Smooth muscle cell (in vitro differentiated cells): ENCODE results near the gene TMEM132C. TPM values are rescaled to one million over a fixed set of nuclear protein-coding genes. Genes with fewer than 3 reads are reported as not detected.
A peak's percentile ranks its signal among the peaks of the same experiment; 100 is the strongest.

Source experiments
- DNase-seq: peaks from one replicate; lab custom pipeline; 2025; ENCODE audit not compliant: unreplicated experiment; lab: John Stamatoyannopoulos, UW
- H2AFZ ChIP-seq: fragments of 200-600 bp; sonication (generic); 2 replicates; pipeline ENCODE4 v1.6.0; 2016; ENCODE audit warnings: antibody characterized with exemption, low read depth, mild to moderate bottlenecking
- H3F3A ChIP-seq: fragments of 200-600 bp; sonication (generic); 2 replicates; pipeline ENCODE4 v1.6.0; 2017; ENCODE audit warnings: antibody characterized with exemption, low read depth
- H3K27ac ChIP-seq: fragments of 200-600 bp; sonication (generic); 2 replicates; pipeline ENCODE4 v1.5.1; 2016; ENCODE audit warnings: low read depth, mild to moderate bottlenecking
- H3K27me3 ChIP-seq: fragments of 200-600 bp; sonication (generic); 2 replicates; pipeline ENCODE4 v1.6.1; 2016; ENCODE audit warnings: low read depth, mild to moderate bottlenecking
- H3K36me3 ChIP-seq: fragments of 200-600 bp; sonication (generic); 2 replicates; pipeline ENCODE4 v1.5.1; 2016; ENCODE audit warnings: low read depth
- H3K4me1 ChIP-seq: fragments of 200-600 bp; sonication (generic); 2 replicates; pipeline ENCODE4 v1.5.1; 2016; ENCODE audit warnings: low read depth
- H3K4me2 ChIP-seq: fragments of 200-600 bp; sonication (generic); 2 replicates; pipeline ENCODE4 v1.6.0; 2016; ENCODE audit warnings: mild to moderate bottlenecking
- H3K4me3 ChIP-seq: fragments of 200-600 bp; sonication (generic); 2 replicates; pipeline ENCODE4 v1.5.1; 2016; ENCODE audit warnings: mild to moderate bottlenecking
- H3K79me2 ChIP-seq: fragments of 200-600 bp; sonication (generic); 2 replicates; pipeline ENCODE4 v1.6.0; 2016; ENCODE audit warnings: low read depth, mild to moderate bottlenecking
- H3K9ac ChIP-seq: fragments of 200-600 bp; sonication (generic); 2 replicates; pipeline ENCODE4 v1.6.0; 2016; ENCODE audit warnings: low read depth
- H3K9me3 ChIP-seq: fragments of 200-600 bp; sonication (generic); replicated peaks from 2 replicates; pipeline ENCODE4 v1.5.1; 2016; ENCODE audit warnings: low read depth
- H4K20me1 ChIP-seq: fragments of 200-600 bp; sonication (generic); 2 replicates; pipeline ENCODE4 v1.6.0; 2016; ENCODE audit warnings: low read depth
- WGBS: methylation state at CpG from one replicate; pipeline ENCODE4 v1.1.7; 2016; ENCODE audit warnings: low lambda C conversion rate; 5-methylcytosine and 5-hydroxymethylcytosine counted together
- microRNA-seq: library from miRNA; unstranded; fragments of <30 nt; microRNA quantifications from one replicate; pipeline ENCODE4, GENCODE V29; 2016; ENCODE audit warnings: borderline number of aligned reads
- polyA plus RNA-seq: library from polyadenylated mRNA; unstranded; fragments of >200 nt; fragmentation: Nextera tagmentation; extraction: Ambion mirVana; gene quantifications from 2 replicates; pipeline ENCODE4 v1.2.1, GENCODE V29; 2016
- small RNA-seq: library from RNA; depleted of rRNA; stranded (forward); fragments of <200 nt; gene quantifications from one replicate; pipeline ENCODE3, GENCODE V24; 2014
- total RNA-seq: library from RNA; depleted of rRNA; stranded (reverse); fragments of >200 nt; gene quantifications from 2 replicates; pipeline ENCODE4 v1.2.3, GENCODE V29; 2014
- TF ChIP-seq, protein P1 (sequence below): fragments of 200-600 bp; sonication (generic); IDR thresholded peaks from 2 replicates; pipeline ENCODE4 v1.5.1; 2017; ENCODE audit warnings: borderline replicate concordance, mild to moderate bottlenecking, antibody characterized with exemption; ENCODE audit not compliant: insufficient read depth, poor library complexity, severe bottlenecking

The TMEM132C gene
- total and polyA plus RNA-seq, 2 experiments from 2014 or later, result 0.49 to 0.77 TPM

DNA sequence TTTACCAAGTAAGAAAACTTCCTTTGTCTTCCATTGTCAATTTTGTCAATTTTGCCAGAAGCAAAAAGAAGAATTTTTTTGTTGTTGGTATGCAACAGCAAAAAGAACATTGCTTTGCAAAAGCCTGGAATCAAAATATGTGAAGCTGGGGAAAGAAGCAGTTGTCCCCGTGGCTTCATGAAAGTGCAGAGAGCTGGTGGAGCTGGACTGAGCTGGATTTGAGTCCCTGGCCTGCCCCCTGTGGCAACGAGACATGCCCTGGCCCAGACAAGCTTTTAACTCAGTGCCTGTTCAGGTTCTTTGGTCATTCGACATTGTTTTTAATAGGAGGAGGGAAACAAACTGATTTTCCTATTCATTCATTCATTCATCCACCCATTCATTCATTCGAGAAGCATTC, 486.5 kb downstream of the TMEM132C start:
- DNase-seq, result no peak
- no peaks in the 10 kb centered on the region for H3F3A ChIP-seq
- no peak overlapping the region for H2AFZ ChIP-seq
- H3K27ac ChIP-seq, result no peak overlapping the region
- TF ChIP-seq, protein P1, sequence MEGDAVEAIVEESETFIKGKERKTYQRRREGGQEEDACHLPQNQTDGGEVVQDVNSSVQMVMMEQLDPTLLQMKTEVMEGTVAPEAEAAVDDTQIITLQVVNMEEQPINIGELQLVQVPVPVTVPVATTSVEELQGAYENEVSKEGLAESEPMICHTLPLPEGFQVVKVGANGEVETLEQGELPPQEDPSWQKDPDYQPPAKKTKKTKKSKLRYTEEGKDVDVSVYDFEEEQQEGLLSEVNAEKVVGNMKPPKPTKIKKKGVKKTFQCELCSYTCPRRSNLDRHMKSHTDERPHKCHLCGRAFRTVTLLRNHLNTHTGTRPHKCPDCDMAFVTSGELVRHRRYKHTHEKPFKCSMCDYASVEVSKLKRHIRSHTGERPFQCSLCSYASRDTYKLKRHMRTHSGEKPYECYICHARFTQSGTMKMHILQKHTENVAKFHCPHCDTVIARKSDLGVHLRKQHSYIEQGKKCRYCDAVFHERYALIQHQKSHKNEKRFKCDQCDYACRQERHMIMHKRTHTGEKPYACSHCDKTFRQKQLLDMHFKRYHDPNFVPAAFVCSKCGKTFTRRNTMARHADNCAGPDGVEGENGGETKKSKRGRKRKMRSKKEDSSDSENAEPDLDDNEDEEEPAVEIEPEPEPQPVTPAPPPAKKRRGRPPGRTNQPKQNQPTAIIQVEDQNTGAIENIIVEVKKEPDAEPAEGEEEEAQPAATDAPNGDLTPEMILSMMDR, result no peak
- no peaks in the 10 kb centered on the region for H3K27me3 ChIP-seq
- H3K36me3 ChIP-seq, result no peaks in the 10 kb centered on the region
- 62% methylated on average over 4 of the region's 4 CpGs for WGBS
- H3K79me2 ChIP-seq, result no peaks in the 10 kb centered on the region
- H3K4me1 ChIP-seq, result peaks cover 3% of the 10 kb centered on the region
- no peak overlapping the region for H3K9ac ChIP-seq
- no peaks in the 10 kb centered on the region for H3K9me3 ChIP-seq
- H3K4me2 ChIP-seq, result no peak overlapping the region
- no peak overlapping the region for H3K4me3 ChIP-seq
- no peaks in the 10 kb centered on the region for H4K20me1 ChIP-seq

DNA sequence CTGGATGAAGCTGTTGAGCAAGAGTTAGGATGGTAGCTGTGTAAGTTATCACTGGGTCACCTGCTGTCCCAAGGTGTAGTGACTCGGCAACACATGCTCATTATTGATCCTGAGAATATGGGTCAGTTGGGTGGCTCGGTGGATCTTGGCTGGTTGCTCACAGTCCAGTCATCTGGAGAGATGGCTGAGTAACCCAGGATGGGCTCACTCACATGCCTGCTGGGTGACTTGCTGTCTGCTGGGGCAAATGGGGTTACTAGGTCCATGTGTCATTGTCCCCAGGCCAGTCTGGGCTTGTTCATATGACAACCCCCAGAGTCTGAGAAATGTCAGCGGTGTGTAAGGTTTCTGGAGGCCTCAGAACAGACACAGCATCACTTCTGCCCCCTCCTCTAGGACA, 487.3 kb downstream of the TMEM132C start:
- no peaks in the 10 kb centered on the region for H4K20me1 ChIP-seq
- H3K27me3 ChIP-seq, result no peaks in the 10 kb centered on the region
- no peak for DNase-seq
- no peak overlapping the region for H2AFZ ChIP-seq
- no peak overlapping the region for H3K4me2 ChIP-seq
- no peak overlapping the region for H3K4me3 ChIP-seq
- TF ChIP-seq, protein P1, result no peak
- H3K9me3 ChIP-seq, result no peaks in the 10 kb centered on the region
- H3K36me3 ChIP-seq, result no peaks in the 10 kb centered on the region
- 45% methylated on average over 3 of the region's 3 CpGs for WGBS
- no peaks in the 10 kb centered on the region for H3F3A ChIP-seq
- H3K27ac ChIP-seq, result no peak overlapping the region
- H3K79me2 ChIP-seq, result no peaks in the 10 kb centered on the region
- peaks cover 3% of the 10 kb centered on the region for H3K4me1 ChIP-seq
- H3K9ac ChIP-seq, result no peak overlapping the region

DNA sequence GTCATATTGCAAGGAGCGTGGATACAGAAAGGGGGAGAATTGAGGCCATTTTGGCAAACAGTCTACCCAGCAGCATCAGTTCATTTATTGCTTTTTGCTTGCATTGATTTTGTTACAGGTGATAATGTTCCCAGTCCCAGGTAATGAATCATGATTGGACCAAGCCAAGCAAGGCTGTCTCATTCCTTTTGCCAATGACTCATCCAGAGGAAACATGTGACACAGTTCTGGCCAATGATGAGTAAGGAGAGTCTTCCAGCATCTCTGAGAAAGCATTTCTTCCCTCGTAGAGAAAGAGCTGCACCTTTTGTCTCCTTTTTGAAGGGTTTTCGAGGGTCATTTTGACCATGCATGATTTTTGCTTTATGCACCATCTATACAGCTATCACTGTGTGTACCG, 488.6 kb downstream of the TMEM132C start:
- no peaks in the 10 kb centered on the region for H4K20me1 ChIP-seq
- H3K4me2 ChIP-seq, result no peak overlapping the region
- H3K9me3 ChIP-seq, result no peaks in the 10 kb centered on the region
- H3K9ac ChIP-seq, result no peak overlapping the region
- TF ChIP-seq, protein P1, result no peak
- no peaks in the 10 kb centered on the region for H3K79me2 ChIP-seq
- no peak overlapping the region for H3K4me3 ChIP-seq
- H3K36me3 ChIP-seq, result no peaks in the 10 kb centered on the region
- no peak for DNase-seq
- H3K4me1 ChIP-seq, result peaks cover 3% of the 10 kb centered on the region
- H2AFZ ChIP-seq, result no peak overlapping the region
- no peaks in the 10 kb centered on the region for H3K27me3 ChIP-seq
- H3K27ac ChIP-seq, result no peak overlapping the region
- H3F3A ChIP-seq, result no peaks in the 10 kb centered on the region
- WGBS, result 59% methylated on average over 4 of the region's 4 CpGs

Small RNA genes within 50 kb of the gene (microRNA-seq; reads per million reads assigned to microRNA genes)
- gene MIR3612 (7.0 reads per million, percentile 5 among the genes with 10 or more reads in this experiment), gene MIR4419B (not detected)

Small RNA genes within 50 kb of the gene (small RNA-seq; reads per million reads assigned to genes)
- gene MIR3612 (0.26 reads per million, percentile 2 among the genes with 10 or more reads in this experiment), gene MIR4419B (not detected)
